DMS53 (cell line): ENCODE measurements around the gene RNF17.
A peak's percentile ranks its signal among the peaks of the same experiment; 100 is the strongest.
"Not testable (repeated sequence)": the region's sequence is repeated elsewhere in the genome, so short reads cannot be mapped to it uniquely, and the experiment has no call there.

ENCODE experiments used
- DNase-seq: peaks from one replicate; lab custom pipeline; 2025; lab: John Stamatoyannopoulos, UW

The RNF17 gene

GRCh38 chr13:24763596-24764275 is at the start of gene RNF17:
Gene RNF17, plus strand, starts transcription at chr13:24764169. Its CDS starts 35 bp downstream, at chr13:24764204.
- no peak for DNase-seq

- DNase-seq = no peak
These were observed 48.0 kb upstream of the RNF17 start for GRCh38 chr13:24716011-24716410.

- no peak for DNase-seq
These were observed 47.5 kb upstream of the RNF17 start for GRCh38 chr13:24716446-24716845.

- DNase-seq = no peak
These were observed 46.8 kb upstream of the RNF17 start for GRCh38 chr13:24717217-24717616.

GRCh38 chr13:24718192-24718965 is 45.6 kb upstream of the RNF17 start:
- no peak for DNase-seq

GRCh38 chr13:24719139-24719538 is 44.8 kb upstream of the RNF17 start:
- no peak for DNase-seq

GRCh38 chr13:24723206-24723605 is 40.8 kb upstream of the RNF17 start:
- no peak for DNase-seq

- no peak for DNase-seq
These were observed 39.3 kb upstream of the RNF17 start for GRCh38 chr13:24724714-24725113.

- DNase-seq = no peak
These were observed 38.6 kb upstream of the RNF17 start for GRCh38 chr13:24725379-24725778.

- peak; percentile 93 for DNase-seq
These were observed 36.0 kb upstream of the RNF17 start for GRCh38 chr13:24727731-24728601.

- not testable (repeated sequence) for DNase-seq
These were observed 32.9 kb upstream of the RNF17 start for GRCh38 chr13:24730873-24731567.

- DNase-seq = no peak
These were observed 29.0 kb upstream of the RNF17 start for GRCh38 chr13:24734950-24735349.

GRCh38 chr13:24737042-24737441 is 26.9 kb upstream of the RNF17 start:
- DNase-seq = no peak

GRCh38 chr13:24738366-24738847 is 25.6 kb upstream of the RNF17 start:
- no peak for DNase-seq

- no peak for DNase-seq
These were observed 23.7 kb upstream of the RNF17 start for GRCh38 chr13:24740014-24740890.

GRCh38 chr13:24741016-24741662 is 22.8 kb upstream of the RNF17 start:
- DNase-seq = peak; percentile 53

- no peak for DNase-seq
These were observed 22.2 kb upstream of the RNF17 start for GRCh38 chr13:24741791-24742190.

- no peak for DNase-seq
These were observed 21.7 kb upstream of the RNF17 start for GRCh38 chr13:24742294-24742693.

- no peak for DNase-seq
These were observed 21.0 kb upstream of the RNF17 start for GRCh38 chr13:24742977-24743376.

GRCh38 chr13:24744247-24744646 is 19.7 kb upstream of the RNF17 start:
- DNase-seq = peak; percentile 18
